Bronchial epithelial cell (primary cell): ENCODE data around the gene ABHD17C. TPM values are rescaled to one million over a fixed set of nuclear protein-coding genes. Genes with fewer than 3 reads are reported as not detected.

Experiments used
- DNase-seq: peaks from one replicate; pipeline ENCODE4 v3.0.0-alpha.2; 2010; ENCODE audit warnings: low read depth
- FAIRE-seq: peaks from 2 replicates; lab custom pipeline; 2011; peaks lifted over from hg19 to GRCh38; lab: Jason Lieb, UNC
- H3K27me3 ChIP-seq: 2 replicates; pipeline ENCODE4 v1.5.1; 2011; ENCODE audit warnings: low read length; ENCODE audit not compliant: control insufficient read depth, insufficient read depth
- H3K36me3 ChIP-seq: 2 replicates; pipeline ENCODE4 v1.5.1; 2011; ENCODE audit warnings: low read length; ENCODE audit not compliant: control insufficient read depth, insufficient read depth
- H3K4me3 ChIP-seq: 2 replicates; pipeline ENCODE4 v1.5.1; 2011; ENCODE audit warnings: mild to moderate bottlenecking, low read depth, low read length, control low read depth
- CTCF ChIP-seq: IDR thresholded peaks from 2 replicates; pipeline ENCODE4 v1.5.1; 2011; ENCODE audit warnings: mild to moderate bottlenecking, moderate library complexity, low read length, control low read depth, inconsistent platforms; ENCODE audit not compliant: insufficient read depth, severe bottlenecking
- total RNA-seq: library from RNA; depleted of rRNA; stranded (reverse); fragments of >200 nt; gene quantifications from 2 replicates; pipeline ENCODE4 v1.2.1, GENCODE V29; 2014

Gene ABHD17C
- total RNA-seq, 1 donor from 2014 or later: 30.5 TPM

DNA sequence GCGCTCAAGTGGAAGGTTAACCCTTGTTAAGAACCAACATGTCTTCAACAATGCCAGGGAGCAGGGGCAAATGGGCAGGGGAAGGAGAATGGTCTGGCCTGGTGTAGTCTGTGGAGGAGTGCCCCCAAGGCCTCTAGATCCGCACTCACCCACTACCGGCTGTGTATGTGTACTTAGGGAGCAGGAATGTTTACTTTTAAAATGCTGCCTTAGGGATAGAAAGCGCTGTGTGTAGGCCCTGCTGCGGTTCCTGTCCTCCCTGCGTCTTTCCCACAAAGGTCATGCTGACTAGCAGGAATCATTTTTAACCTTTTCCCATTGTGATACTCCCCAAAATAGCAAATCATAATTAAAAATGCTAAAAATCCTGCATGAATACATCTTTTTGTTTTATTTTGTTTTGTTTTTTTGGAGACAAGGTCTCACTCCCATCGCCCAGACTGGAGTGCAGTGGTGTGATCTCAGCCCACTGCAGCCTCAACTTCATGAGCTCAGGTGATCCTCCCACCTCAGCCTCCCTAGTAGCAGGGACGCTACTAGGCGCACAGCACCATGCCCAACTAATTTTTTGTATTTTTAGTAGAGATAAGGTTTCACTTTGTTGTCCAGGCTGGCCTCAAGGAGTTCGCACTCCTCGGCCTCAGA lies 48.2 kb downstream of the ABHD17C start:
- Histone ChIP-seq H3K4me3 (no peak overlapping the region), H3K36me3 (no peaks in the 10 kb centered on the region), H3K27me3 (no peaks in the 10 kb centered on the region)
- no peak for FAIRE-seq
- peak; percentile 68 for DNase-seq
- no peak for TF ChIP-seq CTCF

DNA sequence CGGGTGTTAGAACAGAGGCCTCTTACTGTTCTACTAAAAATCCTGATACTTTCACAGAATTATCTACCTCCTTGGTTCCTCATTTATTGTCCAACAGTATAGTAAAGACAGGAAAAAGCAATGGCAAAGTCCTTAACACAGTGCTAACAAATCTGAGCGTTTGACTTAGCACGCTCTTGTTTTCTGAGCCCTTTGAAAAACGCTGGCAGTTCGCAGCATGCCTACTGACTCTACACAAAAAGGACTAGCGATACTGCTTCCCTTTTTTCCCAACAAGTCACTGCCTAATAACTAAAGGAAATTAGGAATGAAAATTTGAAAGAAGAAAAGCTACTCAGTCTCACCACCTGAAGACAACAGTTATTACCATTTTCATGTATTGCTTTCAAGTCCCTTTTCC lies 49.3 kb downstream of the ABHD17C start:
- Histone ChIP-seq H3K27me3 (no peaks in the 10 kb centered on the region), H3K36me3 (peaks cover under 1% of the 10 kb centered on the region), H3K4me3 (no peak overlapping the region)
- TF ChIP-seq CTCF: no peak
- FAIRE-seq (no peak), DNase-seq (peak; percentile 21)

DNA sequence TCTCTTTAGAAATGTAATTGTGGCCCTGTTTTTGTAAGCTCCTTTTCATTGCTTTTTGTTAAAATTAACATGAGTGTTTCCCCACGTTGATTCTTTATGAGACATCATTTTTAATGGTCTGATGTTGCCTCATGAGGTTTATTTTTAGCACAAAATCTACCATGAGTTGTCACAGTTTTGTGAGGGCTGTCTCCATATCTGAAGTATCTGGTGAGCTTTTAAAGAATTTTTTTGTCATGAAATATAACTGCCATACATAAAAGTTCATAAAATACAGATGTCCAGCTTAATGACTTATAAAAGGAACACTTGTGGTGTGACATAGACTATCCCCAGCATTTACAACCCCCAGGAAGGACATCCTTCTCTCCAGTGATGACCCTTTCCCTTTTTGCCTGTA lies 49.7 kb downstream of the ABHD17C start:
- TF ChIP-seq CTCF: no peak

DNA sequence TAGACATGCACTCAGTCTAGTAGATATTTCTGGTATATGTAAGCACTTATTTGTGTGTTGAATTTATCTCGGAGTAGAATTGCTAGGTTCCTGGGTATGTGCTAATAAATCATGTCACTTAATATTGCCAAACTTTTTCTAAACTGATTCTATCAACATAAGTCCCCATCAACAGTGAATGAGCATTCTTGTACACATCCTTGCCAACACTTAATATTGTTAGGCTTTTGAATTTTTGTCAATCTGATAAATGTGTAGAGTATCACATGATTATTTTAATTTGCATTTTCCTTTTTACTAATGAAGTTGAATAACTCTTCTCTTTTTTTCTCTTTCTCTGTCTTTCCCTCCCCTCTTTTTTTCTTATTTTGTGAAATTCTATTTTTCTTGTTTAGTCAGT lies 50.8 kb downstream of the ABHD17C start:
- no peak for FAIRE-seq
- no peak for TF ChIP-seq CTCF

More for the DNA sequence above, 49.7 kb downstream of the ABHD17C start:
- FAIRE-seq: no peak
- peak; percentile 34 for DNase-seq
- H3K36me3 ChIP-seq: peaks cover 1% of the 10 kb centered on the region
- H3K4me3 ChIP-seq: no peak overlapping the region
- H3K27me3 ChIP-seq: no peaks in the 10 kb centered on the region

GRCh38 chr15:80747317-80748053 lies 52.4 kb downstream of the ABHD17C start:
- no peak for DNase-seq
- TF ChIP-seq CTCF: no peak
- FAIRE-seq: no peak
- Histone ChIP-seq H3K27me3 (no peaks in the 10 kb centered on the region), H3K36me3 (peaks cover 1% of the 10 kb centered on the region), H3K4me3 (no peak overlapping the region)

More for the DNA sequence above, 50.8 kb downstream of the ABHD17C start:
- no peak for DNase-seq
- H3K4me3 ChIP-seq: no peak overlapping the region
- no peaks in the 10 kb centered on the region for H3K27me3 ChIP-seq
- H3K36me3 ChIP-seq: peaks cover 1% of the 10 kb centered on the region
